Activated naive CD8-positive, alpha-beta T cell (primary cell): ENCODE results near the gene TUB.

ENCODE experiments used
- H3K27ac Mint-ChIP-seq: one replicate; pipeline ENCODE4 v1.8.0; 2021; ENCODE audit warnings: mixed read lengths
- H3K27me3 Mint-ChIP-seq: one replicate; pipeline ENCODE4 v1.8.0; 2021; ENCODE audit warnings: mixed read lengths
- H3K36me3 Mint-ChIP-seq: one replicate; pipeline ENCODE4 v1.8.0; 2021; ENCODE audit warnings: mixed read lengths
- H3K4me1 Mint-ChIP-seq: one replicate; pipeline ENCODE4 v1.8.0; 2021; ENCODE audit warnings: low read depth, mixed read lengths
- H3K4me3 Mint-ChIP-seq: one replicate; pipeline ENCODE4 v1.8.0; 2021; ENCODE audit warnings: mild to moderate bottlenecking, mixed read lengths
- H3K9me3 Mint-ChIP-seq: one replicate; pipeline ENCODE4 v1.8.0; 2021; ENCODE audit warnings: low read depth, mixed read lengths

The TUB gene

DNA sequence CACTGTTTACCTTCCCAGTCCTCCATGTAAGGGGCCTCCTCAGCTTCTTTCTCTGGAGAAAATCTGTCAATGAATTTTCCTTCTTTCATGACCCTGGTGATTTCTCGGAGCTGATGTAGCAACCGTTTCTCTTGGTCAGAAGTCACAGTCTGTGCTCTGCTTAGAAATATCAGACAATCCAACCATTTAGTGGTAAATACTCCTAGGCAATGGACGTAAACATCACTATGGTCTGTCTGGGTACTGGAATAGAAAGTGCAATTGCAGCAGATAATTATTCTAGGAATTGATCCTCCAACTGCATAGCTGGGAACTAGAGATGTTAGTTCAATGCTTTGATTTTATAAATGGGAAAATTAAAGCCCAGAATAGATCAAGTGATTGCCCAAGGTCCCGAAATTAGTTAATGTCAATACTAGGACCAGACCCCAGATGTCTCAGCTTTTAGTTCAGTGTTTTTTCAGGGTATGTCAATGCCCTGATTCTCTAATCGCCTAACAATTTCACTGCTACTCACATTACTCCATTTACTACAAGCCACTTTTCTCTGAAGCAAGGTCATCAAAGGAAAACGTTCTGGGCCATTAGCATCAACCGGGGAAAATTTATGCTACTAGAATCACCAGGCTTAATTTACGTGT, 45.8 kb downstream of the TUB start:
- Mint-ChIP-seq H3K36me3 (peaks cover 29% of the 10 kb centered on the region), H3K4me1 (no peaks in the 10 kb centered on the region), H3K27me3 (no peaks in the 10 kb centered on the region), H3K4me3 (no peak overlapping the region), H3K27ac (no peak overlapping the region), H3K9me3 (no peaks in the 10 kb centered on the region)

DNA sequence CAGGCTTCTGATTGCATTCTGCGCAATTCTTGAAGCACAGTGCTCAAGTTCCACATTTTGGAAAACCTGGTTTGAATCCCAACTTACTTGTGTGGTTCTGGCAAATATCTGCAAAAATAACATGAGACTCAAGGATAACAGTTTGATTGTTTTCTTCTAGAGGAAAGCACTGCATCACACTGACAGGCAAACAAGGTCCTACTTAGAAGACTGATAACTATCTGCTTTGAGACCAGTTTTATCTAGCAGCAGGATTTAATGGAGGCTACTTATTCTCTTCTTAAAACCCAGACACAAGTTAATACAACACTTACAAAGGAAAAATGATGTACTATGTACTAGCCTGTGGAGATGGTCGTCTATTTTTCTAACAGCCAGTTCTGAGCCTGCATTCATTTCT, 46.4 kb downstream of the TUB start:
- Mint-ChIP-seq H3K9me3 (no peaks in the 10 kb centered on the region), H3K4me1 (no peaks in the 10 kb centered on the region), H3K36me3 (peaks cover 25% of the 10 kb centered on the region), H3K4me3 (no peak overlapping the region), H3K27me3 (no peaks in the 10 kb centered on the region), H3K27ac (no peak overlapping the region)

DNA sequence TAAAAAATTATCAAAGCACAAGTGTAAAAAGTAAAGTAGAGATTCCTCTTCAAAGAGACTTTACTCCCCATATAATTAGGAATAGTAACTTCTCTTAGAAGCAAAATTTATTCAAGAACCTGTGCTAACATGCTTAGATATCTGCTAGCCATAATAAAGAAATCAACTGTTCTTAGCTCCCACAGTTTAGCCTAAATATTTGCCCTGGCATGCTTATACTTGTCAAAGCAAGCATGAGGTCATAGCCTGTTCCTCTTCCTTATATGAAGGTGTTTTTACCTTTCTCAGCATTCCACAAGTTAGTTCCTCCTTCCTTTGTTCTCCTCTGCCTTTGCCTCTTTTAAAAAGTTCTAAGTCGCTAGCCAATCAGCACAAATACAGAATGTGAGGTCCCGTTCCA, 57.5 kb downstream of the TUB start:
- no peak overlapping the region for H3K27ac Mint-ChIP-seq
- peaks cover 27% of the 10 kb centered on the region for H3K36me3 Mint-ChIP-seq

DNA sequence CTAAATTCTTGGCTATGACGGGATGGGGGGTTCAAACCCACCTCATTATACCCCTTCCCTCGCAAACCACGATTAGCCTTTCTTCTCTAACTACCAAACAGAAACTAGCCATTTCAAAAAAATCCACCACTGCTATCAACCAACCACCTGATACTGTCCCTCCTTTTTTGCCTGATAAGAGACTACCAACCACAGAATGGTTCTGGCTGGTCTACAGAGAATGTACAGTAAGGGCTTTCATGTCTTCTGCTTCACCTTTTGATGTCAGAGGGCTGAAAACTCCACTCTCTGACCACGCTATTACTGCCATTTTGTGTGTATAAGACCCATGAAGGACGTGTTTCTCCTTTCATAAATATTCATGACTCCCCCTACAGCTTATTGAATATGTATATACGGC, 68.7 kb downstream of the TUB start:
- H3K36me3 Mint-ChIP-seq = peaks cover 11% of the 10 kb centered on the region
- no peaks in the 10 kb centered on the region for H3K9me3 Mint-ChIP-seq
- no peak overlapping the region for H3K27ac Mint-ChIP-seq
- no peaks in the 10 kb centered on the region for H3K27me3 Mint-ChIP-seq
- H3K4me1 Mint-ChIP-seq = peaks cover 4% of the 10 kb centered on the region
- H3K4me3 Mint-ChIP-seq = no peak overlapping the region

More for the DNA sequence above, 57.5 kb downstream of the TUB start:
- no peaks in the 10 kb centered on the region for H3K4me1 Mint-ChIP-seq
- peaks cover 3% of the 10 kb centered on the region for H3K9me3 Mint-ChIP-seq
- H3K4me3 Mint-ChIP-seq = no peak overlapping the region
- no peaks in the 10 kb centered on the region for H3K27me3 Mint-ChIP-seq
